ENCODE data around the gene ARHGAP22. TPM values are rescaled to one million over a fixed set of nuclear protein-coding genes. Genes with fewer than 3 reads are reported as not detected.
A peak's percentile ranks its signal among the peaks of the same experiment; 100 is the strongest.

ARHGAP22 gene
- total and polyA plus RNA-seq, 2 experiments from 2014 or later = 4.8 to 10.7 TPM

DNA sequence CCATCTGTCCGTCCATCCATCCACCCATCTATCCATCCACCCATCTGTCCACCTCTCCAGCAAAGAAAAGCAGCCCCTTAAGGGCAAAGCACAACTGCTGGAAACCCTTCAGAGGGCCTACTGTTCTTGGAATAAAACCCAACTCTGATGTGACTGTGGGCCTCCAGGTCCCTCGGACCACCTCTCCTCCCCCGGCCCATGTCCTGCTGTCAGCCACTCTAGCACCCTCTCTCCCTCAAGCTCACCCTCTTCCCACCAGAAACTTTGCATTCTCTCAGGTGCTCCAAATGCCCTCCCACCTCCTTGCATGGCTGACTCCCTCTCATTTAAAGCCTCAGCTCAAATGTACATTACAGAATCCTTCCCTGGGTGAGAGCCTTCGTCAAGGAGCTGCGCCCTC lies 110.3 kb downstream of the ARHGAP22 start:
- Histone ChIP-seq H3K27ac (ENCODE audit: low read depth) (no peak overlapping the region), H3K4me2 (no peak overlapping the region), H3F3A (replicated peaks; ENCODE audit: low read depth) (no peaks in the 10 kb centered on the region), H2AFZ (no peak overlapping the region), H3K9me2 (ENCODE audit: insufficient read depth) (no peaks in the 10 kb centered on the region), H3K36me3 (ENCODE audit: insufficient read depth) (no peaks in the 10 kb centered on the region), H3K4me1 (ENCODE audit: insufficient read depth) (no peaks in the 10 kb centered on the region), H3K79me2 (replicated peaks; ENCODE audit: insufficient read depth) (no peaks in the 10 kb centered on the region; the same call in 1 of the 2 replicates), H4K20me1 (replicated peaks; ENCODE audit: insufficient read depth) (peaks cover 13% of the 10 kb centered on the region; the same call in 1 of the 2 replicates), H3K27me3 (ENCODE audit: insufficient read depth) (no peaks in the 10 kb centered on the region), H3K4me3 (no peak overlapping the region)
- TF ChIP-seq ZNF331 (CRISPR knock-in tag; IDR thresholded peaks at IDR 0.05; ENCODE audit: low read depth) = no peak
- TF ChIP-seq EZH2phosphoT487 (IDR thresholded peaks at IDR 0.05; ENCODE audit: unreplicated experiment) = no peak
- Mint-ChIP-seq H3K36me3 (ENCODE audit: low read depth) (no peaks in the 10 kb centered on the region; the same call in 2 of the 3 replicates), H3K27ac (no peak overlapping the region), H3K4me1 (peaks cover 11% of the 10 kb centered on the region), H3K9me3 (no peaks in the 10 kb centered on the region), H3K27me3 (ENCODE audit: insufficient read depth, low read depth, poor library complexity) (peaks cover 2% of the 10 kb centered on the region), H3K4me3 (no peak overlapping the region)
- DNase-seq (ENCODE audit: low spot score) = no peak
- ATAC-seq = no peak

GRCh38 chr10:48494073-48494472 lies 110.8 kb downstream of the ARHGAP22 start:
- no peaks in the 10 kb centered on the region for H3F3A ChIP-seq (replicated peaks; ENCODE audit: low read depth)
- TF ChIP-seq ZNF331 (CRISPR knock-in tag; IDR thresholded peaks at IDR 0.05; ENCODE audit: low read depth) = no peak
- no peaks in the 10 kb centered on the region; the same call in 1 of the 2 replicates for H3K79me2 ChIP-seq (replicated peaks; ENCODE audit: insufficient read depth)
- peaks cover 2% of the 10 kb centered on the region for H3K27me3 Mint-ChIP-seq (ENCODE audit: insufficient read depth, low read depth, poor library complexity)
- H3K36me3 ChIP-seq (ENCODE audit: insufficient read depth) = no peaks in the 10 kb centered on the region
- peaks cover 10% of the 10 kb centered on the region; the same call in 1 of the 2 replicates for H4K20me1 ChIP-seq (replicated peaks; ENCODE audit: insufficient read depth)
- no peaks in the 10 kb centered on the region for H3K4me1 ChIP-seq (ENCODE audit: insufficient read depth)
- no peaks in the 10 kb centered on the region for H3K9me2 ChIP-seq (ENCODE audit: insufficient read depth)
- H3K27ac Mint-ChIP-seq = no peak overlapping the region
- no peak overlapping the region for H3K4me3 ChIP-seq
- no peak for DNase-seq (ENCODE audit: low spot score)
- no peaks in the 10 kb centered on the region for H3K9me3 Mint-ChIP-seq
- no peak overlapping the region for H3K27ac ChIP-seq (ENCODE audit: low read depth)
- peaks cover 11% of the 10 kb centered on the region for H3K4me1 Mint-ChIP-seq
- no peak for ATAC-seq
- H3K27me3 ChIP-seq (ENCODE audit: insufficient read depth) = no peaks in the 10 kb centered on the region
- no peak overlapping the region for H3K4me2 ChIP-seq
- no peak overlapping the region for H2AFZ ChIP-seq
- H3K4me3 Mint-ChIP-seq = no peak overlapping the region
- H3K36me3 Mint-ChIP-seq (ENCODE audit: low read depth) = no peaks in the 10 kb centered on the region; the same call in 2 of the 3 replicates

- no peaks in the 10 kb centered on the region for H3K27me3 ChIP-seq (ENCODE audit: insufficient read depth)
- H3K4me1 ChIP-seq (ENCODE audit: insufficient read depth) = no peaks in the 10 kb centered on the region
- Mint-ChIP-seq H3K4me1 (peaks cover 11% of the 10 kb centered on the region), H3K9me3 (no peaks in the 10 kb centered on the region; the same call in 2 of the 3 replicates), H3K27me3 (ENCODE audit: insufficient read depth, low read depth, poor library complexity) (peaks cover 5% of the 10 kb centered on the region), H3K36me3 (ENCODE audit: low read depth) (no peaks in the 10 kb centered on the region; the same call in 2 of the 3 replicates), H3K27ac (peak overlapping the region; percentile 40; the same call in 1 of the 2 replicates), H3K4me3 (no peak overlapping the region)
- H3K4me3 ChIP-seq = no peak overlapping the region
- H3F3A ChIP-seq (replicated peaks; ENCODE audit: low read depth) = no peaks in the 10 kb centered on the region
- no peaks in the 10 kb centered on the region for H3K9me2 ChIP-seq (ENCODE audit: insufficient read depth)
- H3K79me2 ChIP-seq (replicated peaks; ENCODE audit: insufficient read depth) = no peaks in the 10 kb centered on the region; the same call in 1 of the 2 replicates
- no peak for DNase-seq (ENCODE audit: low spot score)
- H2AFZ ChIP-seq = no peak overlapping the region
- H3K27ac ChIP-seq (ENCODE audit: low read depth) = no peak overlapping the region
- peaks cover 8% of the 10 kb centered on the region; the same call in 1 of the 2 replicates for H4K20me1 ChIP-seq (replicated peaks; ENCODE audit: insufficient read depth)
- H3K4me2 ChIP-seq = no peak overlapping the region
- no peaks in the 10 kb centered on the region for H3K36me3 ChIP-seq (ENCODE audit: insufficient read depth)
- TF ChIP-seq STAT1 (IDR thresholded peaks at IDR 0.05; ENCODE audit: unreplicated experiment) (no peak), EZH2phosphoT487 (IDR thresholded peaks at IDR 0.05; ENCODE audit: unreplicated experiment) (no peak), ZNF114 (CRISPR knock-in tag; IDR thresholded peaks at IDR 0.05) (no peak), CREB1 (CRISPR knock-in tag; IDR thresholded peaks at IDR 0.05; ENCODE audit: low read depth) (no peak), NANOG (IDR thresholded peaks at IDR 0.05; ENCODE audit: borderline replicate concordance) (no peak), ZNF331 (CRISPR knock-in tag; IDR thresholded peaks at IDR 0.05; ENCODE audit: low read depth) (no peak)
- ATAC-seq = no peak; the same call in 2 of the 3 replicates
These were observed 111.6 kb downstream of the ARHGAP22 start for GRCh38 chr10:48493083-48493871.

Data from GM23338 (cell line).